HCT116 (cell line): Measurements from ENCODE around the gene ASPHD1. TPM values are rescaled to one million over a fixed set of nuclear protein-coding genes. Genes with fewer than 3 reads are reported as not detected.

ENCODE experiments used
- ATAC-seq: fragments of 200-7000 bp; cut with Tn5 transposase; 2 replicates; pipeline ENCODE4 v1.9.1; 2020; ENCODE audit warnings: mild to moderate bottlenecking, moderate library complexity
- BruUV-seq: library from RNA; stranded (reverse); fragments of 400-500 nt; replicated peaks from 2 replicates; lab custom pipeline; 2021; lab: Mats Ljungman, UMichigan
- CTCF ChIA-PET: fragments of 300-600 bp; sonication (Branson Sonifier 250); formaldehyde crosslinking; loops from one replicate; lab custom pipeline; 2021; ENCODE audit warnings: antibody characterized with exemption; lab: Charles Lee
- POLR2A ChIA-PET: fragments of 300-600, 350-600 bp; sonication (Branson Sonifier 250); formaldehyde crosslinking; loops from one replicate; lab custom pipeline; 2021; ENCODE audit warnings: antibody characterized with exemption; lab: Charles Lee
- RAD21 ChIA-PET, 2 experiments: fragments of 300-600 bp; sonication (Branson Sonifier 250); formaldehyde crosslinking; loops; one replicate each; lab custom pipeline; 2023; ENCODE audit warnings: low total read pairs in 2 of 2; ENCODE audit not compliant: uncharacterized antibody in 2 of 2, unreplicated experiment in 2 of 2, low non-redundant PET in 1 of 2; lab: Charles Lee
- DNase-seq: peaks from one replicate; pipeline ENCODE4 v3.0.0-alpha.2; 2010; ENCODE audit warnings: low read depth, low spot score
- H2AFZ ChIP-seq: fragments of 200-600 bp; shearing (Covaris generic), sonication (generic); 2 replicates; pipeline ENCODE4 v1.6.1; 2017; ENCODE audit warnings: low read depth, mixed run types, mixed read lengths, antibody characterized with exemption, low read length; ENCODE audit not compliant: poor library complexity, severe bottlenecking
- H3K27ac ChIP-seq: 2 replicates; pipeline ENCODE4 v1.5.1; 2012; ENCODE audit warnings: low read depth, low read length
- H3K27me3 ChIP-seq: fragments of 200-600 bp; sonication (generic); 2 replicates; pipeline ENCODE4 v1.6.1; 2016; ENCODE audit warnings: mixed run types, low read length, mixed read lengths; ENCODE audit not compliant: insufficient read depth
- H3K36me3 ChIP-seq, 2 experiments: fragments of 200-500 bp in 1 of 2; fragments of 200-600 bp in 1 of 2; sonication (Bioruptor generic) in 1 of 2; sonication (generic) in 1 of 2; 2 replicates each; pipeline versions ENCODE4 v1.5.1 to v1.6.1; 2014 to 2016; ENCODE audit warnings: low read length in 2 of 2, inconsistent platforms in 1 of 2, mixed read lengths in 1 of 2, mixed run types in 1 of 2; ENCODE audit not compliant: insufficient read depth in 2 of 2, control insufficient read depth in 1 of 2
- H3K4me1 ChIP-seq, 2 experiments: fragments of 200-600 bp in 1 of 2; sonication (generic) in 1 of 2; 2 replicates each; pipeline versions ENCODE4 v1.5.1 to v1.6.1; 2012 to 2017; ENCODE audit warnings: low read length in 2 of 2, inconsistent platforms in 1 of 2, mild to moderate bottlenecking in 1 of 2, mixed read lengths in 1 of 2, mixed run types in 1 of 2, moderate library complexity in 1 of 2; ENCODE audit not compliant: insufficient read depth in 2 of 2, control insufficient read depth in 1 of 2
- H3K4me2 ChIP-seq: fragments of 200-600 bp; sonication (generic); 2 replicates; pipeline ENCODE4 v1.6.1; 2017; ENCODE audit warnings: mixed run types, low read length, mixed read lengths
- H3K4me3 ChIP-seq, 2 experiments: fragments of 200-600 bp in 1 of 2; sonication (generic) in 1 of 2; replicated peaks in 1 of 2; 2 replicates each; pipeline ENCODE4 v1.5.1; 2011 to 2016; ENCODE audit warnings: low read length in 2 of 2, control low read depth in 1 of 2, low read depth in 1 of 2, mild to moderate bottlenecking in 1 of 2, mixed read lengths in 1 of 2, mixed run types in 1 of 2
- H3K79me2 ChIP-seq: fragments of 200-600 bp; sonication (generic); 2 replicates; pipeline ENCODE4 v1.6.1; 2017; ENCODE audit warnings: mild to moderate bottlenecking, mixed run types, low read length, moderate library complexity, mixed read lengths; ENCODE audit not compliant: insufficient read depth
- H3K9ac ChIP-seq: fragments of 200-600 bp; sonication (generic); 2 replicates; pipeline ENCODE4 v1.6.1; 2016; ENCODE audit warnings: low read length, mixed read lengths
- H3K9me2 ChIP-seq: fragments of 200-600 bp; sonication (generic), shearing (Covaris generic); 2 replicates; pipeline ENCODE4 v1.6.1; 2017; ENCODE audit warnings: mixed run types, mild to moderate bottlenecking, moderate library complexity; ENCODE audit not compliant: insufficient read depth
- H3K9me3 ChIP-seq, 2 experiments: fragments of 200-500 bp in 1 of 2; fragments of 200-600 bp in 1 of 2; sonication (Bioruptor generic) in 1 of 2; sonication (generic) in 1 of 2; 2 replicates each; pipeline ENCODE4 v1.6.1; 2014 to 2017; ENCODE audit warnings: low read length in 2 of 2, mixed read lengths in 2 of 2, inconsistent platforms in 1 of 2, low read depth in 1 of 2, mild to moderate bottlenecking in 1 of 2, mixed run types in 1 of 2, moderate library complexity in 1 of 2; ENCODE audit not compliant: control insufficient read depth in 1 of 2, insufficient read depth in 1 of 2
- H4K20me1 ChIP-seq: fragments of 200-600 bp; sonication (generic), shearing (Covaris generic); 2 replicates; pipeline ENCODE4 v1.6.1; 2017; ENCODE audit warnings: mixed run types, mild to moderate bottlenecking, moderate library complexity; ENCODE audit not compliant: insufficient read depth
- CBX3 ChIP-seq: IDR thresholded peaks from 2 replicates; pipeline ENCODE4 v1.6.1; 2012; ENCODE audit warnings: low read depth
- CEBPB ChIP-seq: IDR thresholded peaks from 2 replicates; pipeline ENCODE4 v1.6.1; 2012; ENCODE audit warnings: low read depth
- EGR1 ChIP-seq: IDR thresholded peaks from 2 replicates; pipeline ENCODE4 v1.6.1; 2012; ENCODE audit warnings: low read depth
- ELF1 ChIP-seq: IDR thresholded peaks from 2 replicates; pipeline ENCODE4 v1.6.1; 2012; ENCODE audit warnings: low read depth, borderline replicate concordance
- EZH2 ChIP-seq: fragments of 200-600 bp; sonication (generic); IDR thresholded peaks from 2 replicates; pipeline ENCODE4 v1.6.1; 2017; ENCODE audit warnings: antibody characterized with exemption, mixed run types
- JUND ChIP-seq: IDR thresholded peaks from 2 replicates; pipeline ENCODE4 v1.6.1; 2012
- TCF7L2 ChIP-seq: IDR thresholded peaks from 2 replicates; pipeline ENCODE4 v1.7.0; 2011; ENCODE audit warnings: borderline replicate concordance, inconsistent platforms; ENCODE audit not compliant: insufficient read depth, insufficient read length; ENCODE audit errors: extremely low read depth
- ZFX ChIP-seq: fragments of 450-650 bp; IDR thresholded peaks from 2 replicates; pipeline ENCODE4 v1.6.1; 2017
- ZNF274 ChIP-seq: fragments of 200-500 bp; sonication (Bioruptor generic); IDR thresholded peaks from 2 replicates; pipeline ENCODE4 v1.6.1; 2014; ENCODE audit warnings: mild to moderate bottlenecking, low read depth, low read length, inconsistent platforms
- intact Hi-C: fragments of 100-400 bp; cut with micrococcal nuclease; formaldehyde crosslinking; loops from 2 replicates; pipeline ENCODE4 v1.10.0; 2022
- total RNA-seq: library from RNA; stranded (reverse); gene quantifications from one replicate; pipeline ENCODE4 v1.2.1, GENCODE V29; 2021; ENCODE audit not compliant: unreplicated experiment
- TF ChIP-seq, protein P1 (sequence below): IDR thresholded peaks from 2 replicates; pipeline ENCODE4 v1.6.1; 2012; ENCODE audit warnings: low read depth
- TF ChIP-seq, protein P2 (sequence below): IDR thresholded peaks from 2 replicates; pipeline ENCODE4 v1.6.1; 2012
- TF ChIP-seq, protein P3 (sequence below), 3 experiments: fragments of 200-600 bp in 1 of 3; sonication (generic) in 1 of 3; IDR thresholded peaks in 2 of 3; conservative IDR thresholded peaks in 1 of 3; 2 replicates each; pipeline ENCODE4 v1.5.1; 2012 to 2017; ENCODE audit warnings: low read depth in 2 of 3, low read length in 2 of 3, antibody characterized with exemption in 1 of 3, borderline replicate concordance in 1 of 3, control low read depth in 1 of 3, mild to moderate bottlenecking in 1 of 3, mixed read lengths in 1 of 3, mixed run types in 1 of 3, moderate library complexity in 1 of 3; ENCODE audit not compliant: insufficient read depth in 1 of 3

ASPHD1 gene
- total RNA-seq, 1 experiment from 2014 or later, result 18.4 TPM

DNA sequence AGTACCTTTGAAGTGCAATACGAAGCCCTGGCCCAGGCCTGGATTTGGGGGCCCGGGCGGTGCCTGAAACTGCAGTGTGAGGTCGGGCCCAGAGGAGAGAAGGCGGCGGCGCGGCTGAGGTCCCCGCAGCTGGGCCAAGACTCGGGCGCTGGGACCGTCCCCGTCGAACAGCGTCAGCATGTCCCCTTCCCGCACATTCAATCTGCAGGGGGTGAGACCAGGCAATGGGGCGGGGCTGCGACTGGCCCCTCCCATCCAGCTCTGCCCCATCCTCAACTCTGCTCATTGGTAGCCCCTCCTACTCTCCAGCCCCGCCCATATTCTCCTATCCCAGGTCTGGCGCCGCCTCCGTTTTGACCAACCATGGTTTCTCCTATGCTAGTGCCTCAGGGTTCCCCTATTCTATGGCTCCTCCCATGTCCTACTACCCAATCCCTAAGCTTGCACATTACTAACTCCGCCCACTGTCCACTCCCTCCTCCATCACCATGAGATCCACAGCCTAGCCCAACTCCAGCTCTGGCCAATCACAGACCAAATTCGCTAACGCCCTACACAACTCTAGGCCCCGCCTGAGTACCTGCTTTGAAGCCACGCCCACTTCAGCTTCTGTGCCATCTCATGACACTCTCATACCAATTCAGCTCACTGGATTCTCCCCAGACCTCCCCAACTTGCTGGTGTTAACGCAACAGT, 22.9 kb upstream of the ASPHD1 start:
- no TSS peak for BruUV-seq
- TF ChIP-seq ZNF274 (no peak), JUND (no peak), EZH2 (no peak)
- TF ChIP-seq, protein P1, sequence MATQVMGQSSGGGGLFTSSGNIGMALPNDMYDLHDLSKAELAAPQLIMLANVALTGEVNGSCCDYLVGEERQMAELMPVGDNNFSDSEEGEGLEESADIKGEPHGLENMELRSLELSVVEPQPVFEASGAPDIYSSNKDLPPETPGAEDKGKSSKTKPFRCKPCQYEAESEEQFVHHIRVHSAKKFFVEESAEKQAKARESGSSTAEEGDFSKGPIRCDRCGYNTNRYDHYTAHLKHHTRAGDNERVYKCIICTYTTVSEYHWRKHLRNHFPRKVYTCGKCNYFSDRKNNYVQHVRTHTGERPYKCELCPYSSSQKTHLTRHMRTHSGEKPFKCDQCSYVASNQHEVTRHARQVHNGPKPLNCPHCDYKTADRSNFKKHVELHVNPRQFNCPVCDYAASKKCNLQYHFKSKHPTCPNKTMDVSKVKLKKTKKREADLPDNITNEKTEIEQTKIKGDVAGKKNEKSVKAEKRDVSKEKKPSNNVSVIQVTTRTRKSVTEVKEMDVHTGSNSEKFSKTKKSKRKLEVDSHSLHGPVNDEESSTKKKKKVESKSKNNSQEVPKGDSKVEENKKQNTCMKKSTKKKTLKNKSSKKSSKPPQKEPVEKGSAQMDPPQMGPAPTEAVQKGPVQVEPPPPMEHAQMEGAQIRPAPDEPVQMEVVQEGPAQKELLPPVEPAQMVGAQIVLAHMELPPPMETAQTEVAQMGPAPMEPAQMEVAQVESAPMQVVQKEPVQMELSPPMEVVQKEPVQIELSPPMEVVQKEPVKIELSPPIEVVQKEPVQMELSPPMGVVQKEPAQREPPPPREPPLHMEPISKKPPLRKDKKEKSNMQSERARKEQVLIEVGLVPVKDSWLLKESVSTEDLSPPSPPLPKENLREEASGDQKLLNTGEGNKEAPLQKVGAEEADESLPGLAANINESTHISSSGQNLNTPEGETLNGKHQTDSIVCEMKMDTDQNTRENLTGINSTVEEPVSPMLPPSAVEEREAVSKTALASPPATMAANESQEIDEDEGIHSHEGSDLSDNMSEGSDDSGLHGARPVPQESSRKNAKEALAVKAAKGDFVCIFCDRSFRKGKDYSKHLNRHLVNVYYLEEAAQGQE, result no peak
- Histone ChIP-seq H3K36me3 (no peaks in the 10 kb centered on the region), H3K9me3 (no peaks in the 10 kb centered on the region), H3K9me2 (no peaks in the 10 kb centered on the region), H3K27me3 (no peaks in the 10 kb centered on the region), H3K4me3 (no peak overlapping the region), H3K4me2 (no peak overlapping the region), H3K27ac (no peak overlapping the region), H4K20me1 (no peaks in the 10 kb centered on the region), H3K9ac (no peak overlapping the region), H2AFZ (no peak overlapping the region), H3K79me2 (no peaks in the 10 kb centered on the region), H3K4me1 (0 out of 4 replicates have a peak, but pooled peaks cover 0 to 4% of the 10 kb centered on the region in 2 experiments)
- DNase-seq, result peak; percentile 66
- RAD21 ChIA-PET, result interaction anchor here in 1 of 2 experiments (0.7 kb wide), 1 partner anchor 22 kb away, joined by 3 read pairs; the partner anchor contains the start of gene SEZ6L2
- intact Hi-C loops, result no loop called here
- CTCF ChIA-PET, result no interaction called here
- POLR2A ChIA-PET, result no interaction called here
- ATAC-seq, result peak; percentile 93

DNA sequence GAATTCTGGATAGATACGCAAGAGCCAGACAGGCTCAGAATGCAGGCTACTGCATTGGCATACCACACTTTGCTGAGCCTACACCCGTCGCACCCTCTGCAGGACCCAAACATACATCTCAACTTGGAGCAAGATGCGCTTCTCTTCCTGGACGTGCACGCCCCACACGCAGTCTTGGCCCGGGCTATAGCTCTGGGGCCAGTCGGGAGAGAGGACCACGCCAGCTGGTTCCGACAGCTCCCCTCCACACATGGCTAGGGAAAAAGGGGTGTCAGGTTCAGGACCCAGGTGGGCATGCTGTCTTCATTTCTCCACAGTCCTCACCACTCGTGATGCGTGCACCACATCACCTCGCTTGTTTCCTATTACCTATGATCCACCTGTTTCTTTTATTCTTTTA, 22.1 kb upstream of the ASPHD1 start:
- no peak overlapping the region for H3K9ac ChIP-seq
- DNase-seq (no peak), ATAC-seq (no peak)
- H3K36me3 ChIP-seq, result no peaks in the 10 kb centered on the region
- H3K4me2 ChIP-seq, result no peak overlapping the region
- RAD21 ChIA-PET, result interaction anchor here in 1 of 2 experiments (0.7 kb wide), 1 partner anchor 21 kb away, joined by 3 read pairs; the partner anchor contains the start of gene SEZ6L2
- no peak overlapping the region for H3K4me3 ChIP-seq
- no peaks in the 10 kb centered on the region for H3K9me2 ChIP-seq
- POLR2A ChIA-PET, result no interaction called here
- no TSS peak for BruUV-seq
- H3K27ac ChIP-seq, result no peak overlapping the region
- CTCF ChIA-PET, result no interaction called here
- H3K27me3 ChIP-seq, result no peaks in the 10 kb centered on the region
- 0 out of 4 replicates have a peak, but pooled peaks cover 0 to 4% of the 10 kb centered on the region in 2 experiments for H3K4me1 ChIP-seq
- H3K9me3 ChIP-seq, result no peaks in the 10 kb centered on the region
- H2AFZ ChIP-seq, result no peak overlapping the region
- intact Hi-C loops, result no loop called here
- no peaks in the 10 kb centered on the region for H4K20me1 ChIP-seq
- H3K79me2 ChIP-seq, result no peaks in the 10 kb centered on the region
- TF ChIP-seq, protein P2, sequence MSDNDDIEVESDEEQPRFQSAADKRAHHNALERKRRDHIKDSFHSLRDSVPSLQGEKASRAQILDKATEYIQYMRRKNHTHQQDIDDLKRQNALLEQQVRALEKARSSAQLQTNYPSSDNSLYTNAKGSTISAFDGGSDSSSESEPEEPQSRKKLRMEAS, result no peak
- TF ChIP-seq CBX3 (no peak), ZNF274 (no peak), CEBPB (no peak), ZFX (no peak), TCF7L2 (no peak), EGR1 (no peak), ELF1 (no peak), EZH2 (no peak)
- TF ChIP-seq, protein P3, sequence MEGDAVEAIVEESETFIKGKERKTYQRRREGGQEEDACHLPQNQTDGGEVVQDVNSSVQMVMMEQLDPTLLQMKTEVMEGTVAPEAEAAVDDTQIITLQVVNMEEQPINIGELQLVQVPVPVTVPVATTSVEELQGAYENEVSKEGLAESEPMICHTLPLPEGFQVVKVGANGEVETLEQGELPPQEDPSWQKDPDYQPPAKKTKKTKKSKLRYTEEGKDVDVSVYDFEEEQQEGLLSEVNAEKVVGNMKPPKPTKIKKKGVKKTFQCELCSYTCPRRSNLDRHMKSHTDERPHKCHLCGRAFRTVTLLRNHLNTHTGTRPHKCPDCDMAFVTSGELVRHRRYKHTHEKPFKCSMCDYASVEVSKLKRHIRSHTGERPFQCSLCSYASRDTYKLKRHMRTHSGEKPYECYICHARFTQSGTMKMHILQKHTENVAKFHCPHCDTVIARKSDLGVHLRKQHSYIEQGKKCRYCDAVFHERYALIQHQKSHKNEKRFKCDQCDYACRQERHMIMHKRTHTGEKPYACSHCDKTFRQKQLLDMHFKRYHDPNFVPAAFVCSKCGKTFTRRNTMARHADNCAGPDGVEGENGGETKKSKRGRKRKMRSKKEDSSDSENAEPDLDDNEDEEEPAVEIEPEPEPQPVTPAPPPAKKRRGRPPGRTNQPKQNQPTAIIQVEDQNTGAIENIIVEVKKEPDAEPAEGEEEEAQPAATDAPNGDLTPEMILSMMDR (IDR thresholded peaks at IDR 0.05 in 2 of 3, conservative IDR thresholded peaks at IDR 0.05 in 1 of 3; ENCODE audit: borderline replicate concordance in 1 of 3, insufficient read depth in 1 of 3, low read depth in 2 of 3, low read length in 2 of 3), result no peak
